ENCODE measurements around the gene GRIN2C. TPM values are rescaled to one million over a fixed set of nuclear protein-coding genes. Genes with fewer than 3 reads are reported as not detected.

GRIN2C gene
- total RNA-seq, 1 experiment from 2014 or later = 0.11 TPM

GRCh38 chr17:74797824-74798223 is 61.9 kb downstream of the GRIN2C start:
- Histone ChIP-seq H3F3A (ENCODE audit: insufficient read depth, low read depth) (no peaks in the 10 kb centered on the region), H3K36me3 (ENCODE audit: low read depth) (no peaks in the 10 kb centered on the region), H3K4me3 (no peak overlapping the region), H3K4me1 (replicated peaks; ENCODE audit: insufficient read depth) (no peaks in the 10 kb centered on the region), H3K4me2 (no peak overlapping the region), H3K79me2 (ENCODE audit: low read depth) (no peaks in the 10 kb centered on the region), H3K27ac (no peak overlapping the region), H2AFZ (no peak overlapping the region), H4K20me1 (ENCODE audit: insufficient read depth) (no peaks in the 10 kb centered on the region), H3K9me2 (ENCODE audit: insufficient read depth) (no peaks in the 10 kb centered on the region), H3K27me3 (ENCODE audit: insufficient read depth, low read depth) (no peaks in the 10 kb centered on the region), H3K9me3 (ENCODE audit: insufficient read depth, low read depth) (no peaks in the 10 kb centered on the region)
- no TSS peak for BruUV-seq (replicated peaks)
- no peak for DNase-seq
- CTCF ChIA-PET = no interaction called here
- TF ChIP-seq CTCF (conservative IDR thresholded peaks at IDR 0.05) (no peak), EZH2 (IDR thresholded peaks at IDR 0.05; ENCODE audit: low read depth) (no peak)
- POLR2A ChIA-PET (ENCODE audit: unreplicated experiment) = no interaction called here
- intact Hi-C loops (cut with micrococcal nuclease; ENCODE audit: unreplicated experiment) = no loop called here

GRCh38 chr17:74796866-74797265 is 62.8 kb downstream of the GRIN2C start:
- CTCF ChIA-PET = no interaction called here
- TF ChIP-seq EZH2 (IDR thresholded peaks at IDR 0.05; ENCODE audit: low read depth) (no peak), CTCF (conservative IDR thresholded peaks at IDR 0.05) (no peak)

GRCh38 chr17:74796211-74796610 is 63.5 kb downstream of the GRIN2C start:
- POLR2A ChIA-PET (ENCODE audit: unreplicated experiment) = interaction anchor here (0.5 kb wide), 1 partner anchor 9 kb away, joined by 3 read pairs; no protein-coding TSS in a partner anchor
- no peaks in the 10 kb centered on the region for H3K27me3 ChIP-seq (ENCODE audit: insufficient read depth, low read depth)
- intact Hi-C loops (cut with micrococcal nuclease; ENCODE audit: unreplicated experiment) = no loop called here
- H3K4me1 ChIP-seq (replicated peaks; ENCODE audit: insufficient read depth) = no peaks in the 10 kb centered on the region
- DNase-seq = no peak
- H3K36me3 ChIP-seq (ENCODE audit: low read depth) = no peaks in the 10 kb centered on the region
- no peaks in the 10 kb centered on the region for H3K9me3 ChIP-seq (ENCODE audit: insufficient read depth, low read depth)
- no peak for TF ChIP-seq EZH2 (IDR thresholded peaks at IDR 0.05; ENCODE audit: low read depth)
- no peak for TF ChIP-seq CTCF (conservative IDR thresholded peaks at IDR 0.05)
- BruUV-seq (replicated peaks) = no TSS peak
- CTCF ChIA-PET = no interaction called here
- H3K27ac ChIP-seq = no peak overlapping the region
- H3K4me3 ChIP-seq = no peak overlapping the region
- H3F3A ChIP-seq (ENCODE audit: insufficient read depth, low read depth) = no peaks in the 10 kb centered on the region
- H4K20me1 ChIP-seq (ENCODE audit: insufficient read depth) = no peaks in the 10 kb centered on the region
- no peaks in the 10 kb centered on the region for H3K79me2 ChIP-seq (ENCODE audit: low read depth)
- no peak overlapping the region for H3K4me2 ChIP-seq
- H2AFZ ChIP-seq = no peak overlapping the region
- H3K9me2 ChIP-seq (ENCODE audit: insufficient read depth) = no peaks in the 10 kb centered on the region

More at GRCh38 chr17:74796866-74797265, 62.8 kb downstream of the GRIN2C start:
- no peaks in the 10 kb centered on the region for H3K27me3 ChIP-seq (ENCODE audit: insufficient read depth, low read depth)
- intact Hi-C loops (cut with micrococcal nuclease; ENCODE audit: unreplicated experiment) = no loop called here
- BruUV-seq (replicated peaks) = no TSS peak
- H3K9me3 ChIP-seq (ENCODE audit: insufficient read depth, low read depth) = no peaks in the 10 kb centered on the region
- H4K20me1 ChIP-seq (ENCODE audit: insufficient read depth) = no peaks in the 10 kb centered on the region
- no peaks in the 10 kb centered on the region for H3K4me1 ChIP-seq (replicated peaks; ENCODE audit: insufficient read depth)
- H3K36me3 ChIP-seq (ENCODE audit: low read depth) = no peaks in the 10 kb centered on the region
- no peak overlapping the region for H3K4me2 ChIP-seq
- no peak overlapping the region for H2AFZ ChIP-seq
- POLR2A ChIA-PET (ENCODE audit: unreplicated experiment) = interaction anchor here (0.5 kb wide), 1 partner anchor 9 kb away, joined by 3 read pairs; no protein-coding TSS in a partner anchor
- H3K4me3 ChIP-seq = no peak overlapping the region
- H3K9me2 ChIP-seq (ENCODE audit: insufficient read depth) = no peaks in the 10 kb centered on the region
- no peaks in the 10 kb centered on the region for H3F3A ChIP-seq (ENCODE audit: insufficient read depth, low read depth)
- H3K27ac ChIP-seq = no peak overlapping the region
- no peak for DNase-seq
- H3K79me2 ChIP-seq (ENCODE audit: low read depth) = no peaks in the 10 kb centered on the region

Measured in PC-9 (cell line).